Measurements from ENCODE around the gene SLCO6A1.
"Not testable (repeated sequence)": the region's sequence is repeated elsewhere in the genome, so short reads cannot be mapped to it uniquely, and the experiment has no call there.

Gene SLCO6A1, protein sequence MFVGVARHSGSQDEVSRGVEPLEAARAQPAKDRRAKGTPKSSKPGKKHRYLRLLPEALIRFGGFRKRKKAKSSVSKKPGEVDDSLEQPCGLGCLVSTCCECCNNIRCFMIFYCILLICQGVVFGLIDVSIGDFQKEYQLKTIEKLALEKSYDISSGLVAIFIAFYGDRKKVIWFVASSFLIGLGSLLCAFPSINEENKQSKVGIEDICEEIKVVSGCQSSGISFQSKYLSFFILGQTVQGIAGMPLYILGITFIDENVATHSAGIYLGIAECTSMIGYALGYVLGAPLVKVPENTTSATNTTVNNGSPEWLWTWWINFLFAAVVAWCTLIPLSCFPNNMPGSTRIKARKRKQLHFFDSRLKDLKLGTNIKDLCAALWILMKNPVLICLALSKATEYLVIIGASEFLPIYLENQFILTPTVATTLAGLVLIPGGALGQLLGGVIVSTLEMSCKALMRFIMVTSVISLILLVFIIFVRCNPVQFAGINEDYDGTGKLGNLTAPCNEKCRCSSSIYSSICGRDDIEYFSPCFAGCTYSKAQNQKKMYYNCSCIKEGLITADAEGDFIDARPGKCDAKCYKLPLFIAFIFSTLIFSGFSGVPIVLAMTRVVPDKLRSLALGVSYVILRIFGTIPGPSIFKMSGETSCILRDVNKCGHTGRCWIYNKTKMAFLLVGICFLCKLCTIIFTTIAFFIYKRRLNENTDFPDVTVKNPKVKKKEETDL

DNA sequence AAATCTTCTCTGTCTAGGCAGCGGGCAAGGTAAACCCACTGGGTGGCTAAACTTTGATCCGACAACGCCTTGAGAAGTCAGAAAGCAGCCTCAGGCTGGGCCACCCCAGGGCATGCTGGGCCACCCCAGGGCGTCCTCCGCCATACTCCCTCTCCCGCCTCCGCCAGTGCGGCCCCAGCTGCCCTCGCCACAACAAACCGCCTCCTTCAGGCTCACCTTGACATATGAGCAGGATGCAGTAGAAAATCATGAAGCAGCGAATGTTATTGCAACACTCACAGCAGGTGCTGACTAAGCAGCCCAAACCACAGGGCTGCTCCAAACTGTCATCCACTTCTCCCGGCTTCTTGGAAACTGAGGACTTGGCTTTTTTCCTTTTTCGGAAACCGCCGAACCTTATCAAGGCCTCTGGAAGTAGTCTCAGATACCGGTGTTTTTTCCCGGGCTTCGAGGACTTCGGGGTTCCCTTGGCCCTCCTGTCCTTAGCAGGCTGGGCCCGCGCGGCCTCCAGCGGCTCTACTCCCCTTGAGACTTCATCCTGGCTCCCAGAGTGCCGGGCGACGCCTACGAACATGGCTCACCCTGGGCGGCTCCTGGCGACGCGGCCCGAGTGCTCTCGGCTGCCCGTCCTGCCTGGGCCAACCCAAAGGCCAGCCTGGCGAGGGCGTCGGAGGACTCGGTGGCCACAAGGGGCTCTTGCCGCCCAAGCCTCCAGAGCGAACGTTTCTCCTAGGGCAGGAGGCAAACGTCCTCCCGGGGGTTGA, at the start of gene SLCO6A1:
TSS of gene SLCO6A1 (minus strand) at position 731 of the 764 bp plus-strand sequence. CDS start at position 574, 157 bp downstream.
- no peak for DNase-seq

DNA sequence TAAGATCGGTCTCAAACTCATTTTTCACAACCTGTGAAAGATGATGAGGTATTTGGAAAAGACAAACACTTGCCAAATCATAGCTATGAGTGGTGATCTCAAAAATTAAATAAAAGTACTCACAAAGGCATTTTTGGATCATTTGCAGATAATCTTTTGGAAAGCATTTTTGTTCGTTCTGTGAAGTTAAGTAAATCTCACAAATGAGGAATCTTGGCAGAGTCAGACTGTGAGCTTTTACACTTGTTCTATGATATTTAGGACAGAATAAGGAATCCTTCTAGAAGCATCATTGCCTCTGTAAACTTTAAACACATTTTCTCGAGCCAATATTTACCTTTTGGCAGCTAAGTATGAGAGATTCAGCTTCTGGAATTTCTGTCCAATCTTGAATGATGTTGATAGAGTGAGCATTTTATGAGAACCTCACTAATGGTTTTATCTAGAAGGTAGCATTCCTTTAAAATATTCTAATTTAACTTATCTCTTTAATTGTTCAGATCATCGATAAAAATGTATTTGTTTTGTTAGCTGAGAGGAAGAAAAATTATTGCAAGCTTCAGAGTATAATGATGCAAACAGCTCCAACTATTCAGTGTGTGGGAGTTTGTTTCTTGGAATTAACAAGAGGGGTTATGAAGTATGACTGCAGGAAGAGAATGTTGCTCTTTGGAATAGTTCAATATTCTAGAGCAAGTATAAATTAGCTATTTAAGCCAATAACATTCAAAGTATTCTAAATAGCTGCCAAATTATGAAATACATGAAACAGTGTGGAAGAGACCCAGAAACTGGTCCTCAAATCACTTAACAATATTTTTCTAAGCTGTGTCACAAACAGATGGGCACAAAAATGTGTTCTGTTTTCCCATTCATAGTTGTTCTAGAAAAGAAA, 48.6 kb upstream of the SLCO6A1 start:
- no peak for DNase-seq

DNA sequence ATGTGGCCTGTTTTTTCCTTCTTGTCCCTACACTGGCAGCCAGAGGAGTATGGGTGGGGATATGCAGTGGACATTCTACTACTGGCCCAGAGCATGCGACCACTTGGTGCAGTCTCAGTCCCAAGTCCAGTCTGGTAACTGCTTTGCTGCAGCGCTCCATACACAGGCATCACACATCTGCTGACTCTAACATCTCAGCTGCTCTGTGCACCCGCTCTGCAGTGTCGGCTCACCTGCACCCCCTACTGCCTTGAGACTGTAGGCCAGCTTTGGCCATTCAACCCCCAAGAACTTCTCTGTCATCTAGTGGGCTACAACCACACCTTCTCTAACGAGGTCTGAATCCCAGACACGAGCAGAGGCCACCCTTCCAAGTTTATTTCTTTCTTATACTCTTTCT, 46.4 kb upstream of the SLCO6A1 start:
- no peak for DNase-seq

DNA sequence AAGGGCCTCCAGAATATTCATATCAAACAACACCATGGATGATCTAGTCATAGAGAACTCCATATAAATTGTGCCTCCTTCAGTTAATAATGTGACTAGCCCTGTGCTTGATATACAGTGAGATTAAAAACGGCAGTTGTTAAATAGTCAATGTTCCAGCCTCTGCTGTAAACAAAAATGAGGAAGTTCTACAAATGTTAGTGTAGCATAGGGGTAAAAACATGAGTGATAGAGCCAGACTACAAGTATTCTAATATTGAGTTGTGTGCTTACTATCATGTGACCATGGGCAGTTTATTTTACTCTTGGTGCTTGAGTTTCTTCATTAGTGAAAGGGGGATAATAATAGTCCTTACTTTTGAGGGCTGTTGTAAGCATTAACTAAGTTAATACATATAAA, 43.3 kb upstream of the SLCO6A1 start:
- no peak for DNase-seq

DNA sequence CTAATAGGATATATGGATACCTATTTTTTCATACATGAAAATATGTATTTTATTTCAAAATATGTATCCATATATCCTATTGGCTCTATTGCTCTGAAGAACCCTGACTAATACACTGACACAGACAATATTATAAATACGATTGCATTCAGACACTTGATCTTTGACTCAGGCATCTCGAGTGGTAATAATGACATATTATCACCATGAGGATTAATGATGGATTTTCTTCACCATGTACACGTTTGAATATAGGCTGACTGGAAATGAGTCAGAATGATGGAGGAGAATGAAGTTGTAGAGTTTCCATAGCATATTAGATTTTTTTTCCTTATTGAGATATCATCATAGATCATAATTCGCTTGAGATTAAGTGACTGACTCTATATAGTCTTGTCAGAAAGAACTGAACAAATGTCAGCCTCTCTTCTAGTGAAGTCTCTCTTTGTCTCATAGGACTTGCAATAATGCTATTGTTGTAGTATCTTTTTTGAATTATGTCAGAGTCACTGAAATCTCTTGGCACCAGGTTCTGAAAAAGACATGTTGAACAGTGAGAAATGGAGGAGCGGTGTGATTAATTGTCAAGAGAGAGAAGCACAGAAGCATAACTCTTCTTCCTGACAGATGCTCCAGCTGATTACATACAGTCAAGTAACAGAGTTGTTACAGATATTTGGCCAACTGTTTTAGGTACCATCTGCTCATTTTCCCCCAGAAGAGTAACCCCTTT, 41.4 kb upstream of the SLCO6A1 start:
- DNase-seq = no peak

DNA sequence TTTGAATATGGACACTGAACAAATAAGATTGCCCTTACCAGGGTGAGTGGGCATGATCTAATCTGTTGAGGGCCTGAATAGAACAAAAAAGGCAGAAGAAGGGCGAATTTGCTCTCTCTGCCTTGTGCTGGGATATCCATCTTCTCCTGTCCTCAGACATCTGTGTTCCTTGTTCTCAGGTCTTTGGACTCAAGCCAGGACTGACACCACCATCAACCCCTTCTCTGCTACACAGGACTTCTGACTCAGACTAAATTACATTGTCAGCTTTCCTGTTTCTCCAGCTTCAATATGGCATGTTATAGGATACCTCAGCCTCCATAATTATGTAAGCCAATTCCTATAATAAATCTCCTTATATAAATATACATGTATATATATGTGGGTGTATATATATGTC, 40.8 kb upstream of the SLCO6A1 start:
- no peak for DNase-seq

DNA sequence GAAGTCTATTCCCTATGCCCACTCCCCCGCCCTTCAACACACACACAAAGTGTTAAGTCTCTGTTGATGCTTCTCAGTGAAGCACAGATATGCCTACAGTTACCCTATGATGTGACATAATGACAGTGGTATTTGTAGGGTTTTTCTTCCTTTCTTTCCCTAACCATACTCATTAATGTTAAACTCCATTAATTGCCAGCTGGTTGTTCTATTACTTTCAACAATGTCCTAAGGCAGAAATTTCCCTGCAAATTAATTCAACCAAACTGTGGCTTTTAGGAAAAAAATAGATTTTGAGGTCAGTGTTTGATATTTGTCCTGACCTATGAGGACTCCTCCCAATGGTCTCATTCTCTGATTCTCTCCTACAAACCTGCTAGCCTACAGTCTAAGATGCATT, 38.2 kb upstream of the SLCO6A1 start:
- no peak for DNase-seq

DNA sequence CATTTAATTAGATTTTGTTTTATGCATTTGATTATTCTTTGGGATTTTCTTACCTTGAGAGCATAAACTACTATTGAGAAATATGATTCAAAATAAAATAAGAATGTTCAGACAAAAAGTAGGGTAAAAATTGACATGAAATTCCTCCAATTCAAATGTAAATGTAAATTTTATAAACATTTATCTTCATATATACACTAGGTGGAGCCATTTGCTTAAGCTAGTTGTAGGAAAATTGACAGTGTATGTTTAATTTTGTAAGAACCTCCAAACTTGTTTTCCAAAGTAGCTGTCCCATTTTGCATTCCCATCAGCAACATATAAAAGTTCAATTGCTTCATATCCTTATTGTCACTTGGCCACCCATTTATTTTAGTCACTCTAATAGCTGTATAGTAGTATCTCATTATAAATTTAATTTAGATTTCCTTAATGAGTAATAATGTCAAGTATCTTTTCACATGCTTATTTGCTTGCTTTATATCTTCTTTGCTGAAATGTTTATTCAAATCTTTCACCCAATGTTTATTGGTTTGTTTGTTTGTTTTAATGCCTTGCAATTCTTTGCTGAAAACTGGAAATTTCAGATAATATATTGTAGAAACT, 37.6 kb upstream of the SLCO6A1 start:
- no peak for DNase-seq

DNA sequence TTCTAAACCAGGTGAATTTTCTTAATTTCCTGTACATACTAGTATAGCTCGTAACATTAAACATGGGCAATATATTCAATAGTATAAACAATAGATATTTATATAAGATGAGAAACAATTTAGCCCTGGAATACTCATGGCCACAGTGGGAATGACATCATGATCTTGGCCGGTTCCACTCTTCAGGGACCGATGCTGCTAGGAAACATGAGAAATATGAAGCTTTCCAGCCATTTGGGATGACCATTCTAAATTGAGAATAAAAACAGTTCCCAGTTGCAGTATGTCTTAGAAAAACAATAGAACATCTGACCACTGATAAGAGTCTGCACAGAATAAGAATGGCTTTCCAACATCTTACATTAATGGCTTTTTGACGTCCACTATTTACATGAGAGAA, 33.3 kb upstream of the SLCO6A1 start:
- DNase-seq = no peak

DNA sequence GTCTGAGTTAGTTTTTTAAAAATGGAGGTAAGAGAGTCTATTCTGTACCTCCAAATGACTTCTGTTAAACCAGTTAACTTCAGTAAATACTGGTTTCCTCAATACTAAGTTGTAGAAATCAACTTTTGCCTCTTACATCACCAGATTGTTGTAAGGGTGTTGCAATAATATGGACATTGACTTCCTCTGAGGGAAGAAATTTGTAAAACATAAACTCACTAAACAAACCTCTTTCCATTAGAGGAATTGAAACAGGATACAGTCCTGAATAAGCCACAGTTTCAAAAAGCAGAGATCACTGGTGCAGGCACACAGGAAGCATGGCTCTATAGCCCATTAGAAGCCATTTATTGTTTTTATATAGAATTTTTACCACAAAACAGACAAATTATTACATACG, 32.7 kb upstream of the SLCO6A1 start:
- DNase-seq = no peak

DNA sequence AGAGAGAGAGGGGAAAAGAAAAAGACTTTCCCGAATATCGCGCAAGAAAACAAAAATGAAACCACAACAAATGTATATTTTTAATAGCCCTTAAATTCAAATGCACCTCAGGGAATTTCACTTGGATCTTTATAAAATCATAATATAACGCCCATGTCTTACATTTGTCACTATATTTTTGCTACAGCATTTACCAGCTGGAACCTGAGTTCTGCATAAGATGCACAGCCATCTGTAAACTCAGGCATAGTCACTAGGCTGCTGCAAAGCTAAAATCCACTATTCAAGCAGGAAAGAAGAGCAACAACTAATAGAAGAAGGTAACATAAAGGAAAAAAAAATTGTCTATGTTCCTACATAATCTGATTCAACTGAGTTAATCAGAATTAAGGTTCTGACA, 30.6 kb upstream of the SLCO6A1 start:
- no peak for DNase-seq

DNA sequence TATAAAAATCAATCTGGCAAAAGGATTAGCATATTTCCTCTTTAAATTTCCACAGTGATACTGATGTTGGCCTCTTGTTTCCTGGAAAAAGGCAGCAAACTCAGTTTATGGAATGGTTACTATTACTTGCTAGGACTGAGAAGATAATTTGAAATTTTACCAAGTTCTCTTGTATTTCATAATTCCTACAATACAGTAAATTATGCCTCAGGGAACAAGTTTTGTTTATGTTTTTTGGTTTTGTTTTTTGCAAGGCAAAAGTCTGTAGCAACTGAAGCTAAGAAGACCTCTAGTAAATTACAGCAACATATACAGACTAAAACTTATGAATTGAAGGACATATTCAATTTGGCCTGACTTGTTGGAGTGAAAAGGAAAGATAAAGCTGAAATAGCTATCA, 30.2 kb upstream of the SLCO6A1 start:
- no peak for DNase-seq

DNA sequence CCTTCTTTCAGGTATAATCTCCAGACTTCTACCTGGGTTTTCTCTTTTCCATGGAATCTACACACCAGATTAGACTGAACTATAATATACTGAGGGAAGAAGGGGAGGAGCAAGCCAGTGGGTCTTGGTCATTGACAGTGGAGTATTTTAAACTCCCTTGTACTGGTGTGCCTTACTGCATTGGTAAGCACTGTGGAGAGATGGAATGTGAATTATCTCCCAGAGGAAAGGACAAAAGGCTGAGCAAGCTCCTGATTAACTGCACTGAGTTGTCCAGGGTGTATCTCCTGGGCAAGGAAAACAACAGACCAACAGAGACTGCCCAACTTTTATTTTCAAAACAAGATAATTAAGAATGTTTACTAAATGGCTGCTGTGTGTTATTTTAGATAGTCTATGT, 29.8 kb upstream of the SLCO6A1 start:
- DNase-seq = no peak

DNA sequence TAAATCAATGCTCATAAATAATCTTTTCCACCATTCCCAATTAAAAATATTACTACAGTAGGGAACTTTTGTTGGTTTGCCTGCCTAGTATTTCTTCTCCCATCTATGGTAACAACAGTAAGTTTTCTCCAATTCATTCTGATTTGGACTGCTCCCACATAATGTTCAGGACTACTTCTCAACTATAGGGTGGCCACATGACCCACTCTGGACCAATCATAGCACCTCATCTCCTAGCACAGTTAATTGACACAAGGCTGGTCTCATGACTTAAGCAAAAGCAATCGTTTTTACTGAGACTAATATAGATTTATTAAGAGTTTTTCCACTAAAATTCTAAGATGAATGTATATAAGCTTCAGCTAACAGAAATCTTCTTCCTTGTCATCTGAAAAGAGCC, 28.7 kb upstream of the SLCO6A1 start:
- DNase-seq = no peak

DNA sequence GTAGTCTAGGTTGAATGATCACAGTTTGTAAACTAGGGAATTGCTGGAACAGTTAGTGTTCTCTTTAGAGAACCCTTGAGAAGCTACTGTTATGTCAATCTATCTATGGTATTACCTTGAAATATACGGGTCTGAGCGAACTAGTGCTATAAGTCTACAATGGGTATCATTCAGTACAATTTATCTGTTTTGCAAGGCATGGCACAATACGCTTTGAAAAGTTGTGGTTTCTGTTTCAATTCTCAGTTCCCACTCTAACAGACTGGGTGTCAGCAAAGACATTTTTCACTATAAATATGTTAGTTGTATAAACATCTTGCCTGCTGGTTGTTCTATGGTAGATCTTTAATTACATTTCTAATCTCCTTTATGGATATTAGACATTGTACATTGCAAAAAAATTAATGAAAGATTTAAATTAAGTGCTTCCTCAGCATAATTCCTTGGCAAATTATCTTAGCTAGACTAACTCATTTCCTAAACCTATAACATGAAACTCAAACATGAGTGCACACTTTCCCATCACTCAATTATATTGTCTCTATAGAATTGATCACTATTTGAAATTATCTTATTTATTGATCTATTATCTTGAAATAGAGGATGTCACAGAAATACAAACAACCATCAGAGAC, 24.9 kb upstream of the SLCO6A1 start:
- no peak for DNase-seq

DNA sequence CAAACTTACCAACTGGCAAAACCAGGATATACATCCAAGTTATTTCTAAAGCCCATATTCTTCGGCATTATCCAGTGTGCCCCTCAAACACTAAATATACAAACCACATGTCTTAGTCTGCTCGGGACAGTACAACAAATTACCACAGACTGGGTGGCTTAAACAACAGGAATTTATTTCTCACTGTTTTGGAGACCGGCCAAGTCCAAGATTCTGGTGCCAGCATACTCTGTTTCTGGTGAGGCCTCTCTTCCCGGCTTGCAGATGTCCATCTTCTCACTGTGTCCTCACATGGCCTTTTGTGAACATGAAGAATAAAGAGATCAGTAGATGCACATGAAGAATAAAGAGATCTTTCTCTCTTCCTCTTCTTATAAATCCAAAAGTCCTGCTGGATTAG, 12.9 kb upstream of the SLCO6A1 start:
- no peak for DNase-seq

DNA sequence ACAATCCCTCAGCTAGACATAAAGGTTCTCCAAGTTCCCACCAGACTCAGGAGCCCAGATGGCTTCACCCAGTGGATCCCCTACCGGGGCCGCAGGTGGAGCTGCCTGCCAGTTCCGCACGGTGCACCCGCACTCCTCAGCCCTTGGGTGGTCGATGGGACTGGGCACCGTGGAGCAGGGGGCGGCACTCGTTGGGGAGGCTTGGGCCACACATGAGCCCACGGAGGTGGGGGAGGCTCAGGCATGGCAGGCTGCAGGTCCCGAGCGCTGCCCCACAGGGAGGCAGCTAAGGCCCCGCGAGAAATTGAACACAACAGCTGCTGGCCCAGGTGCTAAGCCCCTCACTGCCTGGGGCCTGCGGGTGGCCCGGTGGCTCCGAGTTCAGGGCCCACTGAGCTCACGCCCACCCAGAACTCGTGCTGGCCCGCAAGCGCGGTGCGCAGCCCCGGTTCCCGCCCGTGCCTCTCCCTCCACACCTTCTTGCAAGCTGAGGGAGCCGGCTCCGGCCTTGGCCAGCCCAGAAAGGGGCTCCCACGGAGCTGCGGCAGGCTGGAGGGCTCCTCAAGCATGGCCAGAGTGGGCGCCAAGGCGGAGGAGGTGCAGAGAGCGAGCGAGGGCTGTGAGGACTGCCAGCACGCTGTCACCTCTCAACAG, 7.4 kb downstream of the SLCO6A1 start:
- not testable (repeated sequence) for DNase-seq

DNA sequence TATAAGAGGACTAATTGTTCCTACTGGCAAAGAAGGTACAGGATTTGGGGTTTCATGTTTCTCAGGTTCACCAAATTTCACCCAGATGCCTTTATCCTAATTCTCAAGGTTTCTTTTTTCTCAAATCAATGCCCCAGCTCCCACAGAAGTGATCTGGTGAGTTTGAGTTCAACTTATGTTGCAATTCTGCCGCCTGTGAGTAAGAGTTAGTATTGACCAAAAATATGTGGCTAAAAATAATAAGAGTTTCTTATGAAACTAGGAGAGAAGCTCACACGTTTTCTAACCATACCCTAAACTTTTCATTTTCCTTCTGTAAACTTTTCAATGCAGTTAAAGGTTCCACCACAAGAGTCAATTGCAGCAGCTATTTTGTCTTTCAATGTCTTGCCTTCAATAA, 15.1 kb downstream of the SLCO6A1 start:
- DNase-seq = no peak

DNA sequence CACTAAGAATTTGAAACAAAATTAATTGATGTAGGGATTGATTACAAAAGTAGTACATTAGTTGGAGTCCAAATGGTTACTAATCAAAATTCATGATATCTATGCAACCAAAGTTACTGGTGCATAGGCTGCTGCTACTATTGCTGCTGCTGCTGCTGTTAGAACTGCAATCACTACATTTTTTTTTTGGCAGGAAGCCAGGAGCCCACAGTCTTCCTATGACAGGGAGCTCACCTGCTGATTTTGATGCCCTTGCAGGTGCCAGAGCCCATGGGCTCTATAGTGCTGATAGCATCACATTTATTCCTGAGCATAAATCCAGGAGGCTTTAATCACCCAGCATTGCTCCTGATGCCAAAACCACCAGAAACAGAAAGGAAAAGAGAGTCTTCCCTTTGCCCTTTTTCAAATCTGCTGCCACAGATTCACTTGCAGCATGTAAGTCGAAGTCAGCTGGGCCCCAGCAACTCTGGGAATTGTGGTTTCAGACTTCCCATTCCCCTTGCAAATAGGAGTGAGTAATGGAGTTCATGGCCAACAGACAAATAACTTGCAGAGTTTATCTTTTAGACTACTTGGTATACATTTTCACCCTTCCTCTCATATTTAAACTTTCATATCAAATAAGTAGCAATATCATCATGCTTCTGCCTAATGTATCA, 17.6 kb downstream of the SLCO6A1 start:
- no peak for DNase-seq

DNA sequence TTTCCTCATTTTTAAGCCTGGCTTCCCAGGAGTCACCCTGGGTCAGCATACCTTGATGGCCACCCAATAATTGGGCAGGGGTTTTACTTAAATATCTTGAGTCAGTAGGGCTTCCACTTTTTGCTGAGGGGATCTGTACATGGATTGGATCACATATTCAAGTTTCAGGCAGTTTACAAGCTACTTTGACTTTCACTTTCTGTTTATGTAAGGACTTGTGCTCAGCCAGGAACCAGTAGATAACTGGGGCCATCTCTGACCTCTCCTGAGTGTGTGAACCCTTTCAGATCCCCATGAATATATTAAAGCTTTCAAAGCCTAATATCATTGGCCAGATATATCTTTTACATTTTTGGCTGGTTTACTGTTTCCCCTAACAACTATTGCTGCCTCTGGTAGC, 45.1 kb downstream of the SLCO6A1 start:
- no peak for DNase-seq

Measured in NCI-H774 (cell line).